Endothelial cell of umbilical vein (primary cell): ENCODE results near the gene TMEM203. TPM values are rescaled to one million over a fixed set of nuclear protein-coding genes. Genes with fewer than 3 reads are reported as not detected.

Source experiments
- BruUV-seq: library from RNA; stranded (reverse); fragments of 400-500 nt; replicated peaks from 2 replicates; lab custom pipeline; 2021; lab: Mats Ljungman, UMichigan
- CTCF ChIA-PET: fragments of 300-600, 350-600 bp; sonication (Branson Sonifier 250); formaldehyde crosslinking; loops from one replicate; lab custom pipeline; 2021; ENCODE audit warnings: antibody characterized with exemption, inconsistent platforms; lab: Charles Lee
- POLR2A ChIA-PET: fragments of 300-600, 350-600 bp; sonication (Branson Sonifier 250); formaldehyde crosslinking; loops from one replicate; lab custom pipeline; 2021; ENCODE audit warnings: antibody characterized with exemption, inconsistent platforms; lab: Charles Lee
- DNase-seq: peaks from one replicate; pipeline ENCODE4 v3.0.0-alpha.2; 2011; ENCODE audit warnings: low read depth, low spot score
- FAIRE-seq: peaks from 2 replicates; lab custom pipeline; 2011; peaks lifted over from hg19 to GRCh38; lab: Jason Lieb, UNC
- H2AFZ ChIP-seq: 2 replicates; pipeline ENCODE4 v1.6.0; 2012; ENCODE audit warnings: low read depth, low read length, control low read depth, inconsistent platforms
- H3K27ac ChIP-seq: 2 replicates; pipeline ENCODE4 v1.5.1; 2011; ENCODE audit warnings: low read depth, mild to moderate bottlenecking, control low read depth, low read length, moderate library complexity; ENCODE audit not compliant: insufficient read depth
- H3K27me3 ChIP-seq, 2 experiments: 2 replicates each; pipeline versions ENCODE4 v1.6.0 to v1.6.1; 2011; ENCODE audit warnings: low read length in 2 of 2, mixed read lengths in 1 of 2; ENCODE audit not compliant: control insufficient read depth in 2 of 2, insufficient read depth in 2 of 2
- H3K36me3 ChIP-seq, 2 experiments: 2 replicates in 1 of 2; 3 replicates in 1 of 2; pipeline ENCODE4 v1.5.1; 2011; ENCODE audit warnings: low read length in 2 of 2, mild to moderate bottlenecking in 1 of 2, moderate library complexity in 1 of 2; ENCODE audit not compliant: control insufficient read depth in 2 of 2, insufficient read depth in 2 of 2; ENCODE audit errors: extremely low read depth in 1 of 2
- H3K4me1 ChIP-seq: 3 replicates; pipeline ENCODE4 v1.5.1; 2011; ENCODE audit warnings: mild to moderate bottlenecking, low read length; ENCODE audit not compliant: control insufficient read depth, insufficient read depth; ENCODE audit errors: extremely low read depth
- H3K4me2 ChIP-seq: 2 replicates; pipeline ENCODE4 v1.6.1; 2011; ENCODE audit warnings: low read length, control low read depth, mixed read lengths; ENCODE audit not compliant: insufficient read depth
- H3K4me3 ChIP-seq, 3 experiments: fragments of 200-600 bp in 1 of 3; sonication (generic), shearing (Covaris generic) in 1 of 3; replicated peaks in 1 of 3; 2 replicates each; pipeline ENCODE4 v1.5.1; 2011 to 2016; ENCODE audit warnings: control low read depth in 3 of 3, low read length in 3 of 3, mild to moderate bottlenecking in 2 of 3, inconsistent platforms in 1 of 3, low read depth in 1 of 3, moderate library complexity in 1 of 3; ENCODE audit not compliant: insufficient read depth in 1 of 3
- H3K79me2 ChIP-seq: 2 replicates; pipeline ENCODE4 v1.6.0; 2012; ENCODE audit warnings: low read length, inconsistent platforms; ENCODE audit not compliant: control insufficient read depth, insufficient read depth
- H3K9ac ChIP-seq: replicated peaks from 2 replicates; pipeline ENCODE3; 2011; ENCODE audit warnings: low read length, control low read depth; ENCODE audit not compliant: insufficient read depth; ENCODE audit errors: extremely low read depth
- H3K9me1 ChIP-seq: replicated peaks from 3 replicates; pipeline ENCODE4 v1.6.0; 2011; ENCODE audit warnings: mild to moderate bottlenecking, low read length; ENCODE audit not compliant: control insufficient read depth, insufficient read depth; ENCODE audit errors: extremely low read depth
- H3K9me3 ChIP-seq: replicated peaks from 2 replicates; pipeline ENCODE4 v1.5.1; 2012; ENCODE audit warnings: low read length, inconsistent platforms; ENCODE audit not compliant: control insufficient read depth, insufficient read depth
- H4K20me1 ChIP-seq: replicated peaks from 2 replicates; pipeline ENCODE3; 2011; ENCODE audit warnings: mild to moderate bottlenecking, low read length; ENCODE audit not compliant: control insufficient read depth, insufficient read depth; ENCODE audit errors: extremely low read depth
- CTCF ChIP-seq, 2 donors: IDR thresholded peaks; 1 replicate in 1 of 2; 2 replicates in 1 of 2; pipeline ENCODE4 v1.5.1; 2011; ENCODE audit warnings: low read length in 2 of 2, mild to moderate bottlenecking in 2 of 2, moderate library complexity in 2 of 2, control low read depth in 1 of 2, inconsistent platforms in 1 of 2, low read depth in 1 of 2; ENCODE audit not compliant: insufficient read depth in 1 of 2; ENCODE audit errors: extremely low read depth in 1 of 2
- EZH2 ChIP-seq: IDR thresholded peaks from 2 replicates; pipeline ENCODE4 v1.6.1; 2012; ENCODE audit warnings: borderline replicate concordance, low read depth, mild to moderate bottlenecking, moderate library complexity, low read length, inconsistent platforms; ENCODE audit not compliant: severe bottlenecking
- FOS ChIP-seq: IDR thresholded peaks from 2 replicates; pipeline ENCODE4 v1.6.1; 2011; ENCODE audit warnings: mild to moderate bottlenecking, low read length, moderate library complexity, borderline replicate concordance; ENCODE audit not compliant: insufficient read depth
- GATA2 ChIP-seq: IDR thresholded peaks from 2 replicates; pipeline ENCODE4 v1.7.0; 2011; ENCODE audit warnings: low read depth, mild to moderate bottlenecking, moderate library complexity, mixed read lengths, low read length; ENCODE audit not compliant: insufficient read length, insufficient read depth
- JUN ChIP-seq: IDR thresholded peaks from 2 replicates; pipeline ENCODE4 v1.6.1; 2011; ENCODE audit warnings: borderline replicate concordance, low read depth; ENCODE audit not compliant: insufficient read length, insufficient read depth
- MAX ChIP-seq: IDR thresholded peaks from 2 replicates; pipeline ENCODE4 v1.6.1; 2011; ENCODE audit not compliant: insufficient read depth, insufficient read length
- MYC ChIP-seq: IDR thresholded peaks from one replicate; pipeline ENCODE4 v1.6.1; 2011; ENCODE audit warnings: mild to moderate bottlenecking, low read depth, low read length
- POLR2A ChIP-seq: IDR thresholded peaks from 2 replicates; pipeline ENCODE4 v1.6.1; 2012; ENCODE audit warnings: low read depth, mild to moderate bottlenecking, control low read depth, low read length
- POLR2AphosphoS5 ChIP-seq: IDR thresholded peaks from 2 replicates; pipeline ENCODE4 v1.6.1; 2012; ENCODE audit warnings: low read depth, mild to moderate bottlenecking, control low read depth, low read length, moderate library complexity; ENCODE audit not compliant: insufficient read depth
- dilution Hi-C: fragments of 300-500 bp; cut with MboI; formaldehyde crosslinking; loops from one replicate; pipeline ENCODE4 v1.15.0; 2019; ENCODE audit warnings: low sequenced_read_pairs; ENCODE audit not compliant: extremely low pct_ligation_motif_present
- intact Hi-C: fragments of 100-400 bp; cut with micrococcal nuclease; formaldehyde crosslinking; loops from one replicate; pipeline ENCODE4 v1.10.0; 2022
- polyA plus RNA-seq, 4 experiments: library from polyadenylated mRNA; depleted of rRNA in 3 of 4; stranded (reverse) in 3 of 4; unstranded in 1 of 4; fragments of >200 nt; gene quantifications; 2 replicates each; pipeline versions ENCODE4 v1.2.1 to v1.2.3, GENCODE V29; 2011 to 2012; ENCODE audit warnings: missing spikeins in 1 of 4
- total RNA-seq: library from RNA; stranded (reverse); gene quantifications from 2 replicates; pipeline ENCODE4 v1.2.3, GENCODE V29; 2021

Gene TMEM203
- total and polyA plus RNA-seq, 2 donors (not counting 3 experiments of a cell fraction or from before 2014, with no cell fraction given): 29.6 to 39.8 TPM

GRCh38 chr9:137251194-137251461, 45.7 kb upstream of the TMEM203 start, which contains the start of gene STPG3:
Gene STPG3, plus strand, starts transcription at chr9:137251286. Its CDS starts 1 bp downstream, at chr9:137251287.
- H3K4me3 ChIP-seq: no peak within 1 kb of the TSS
- CTCF ChIA-PET: no interaction called here
- H2AFZ ChIP-seq: no peak within 1 kb of the TSS
- POLR2A ChIA-PET: interaction anchor here (0.6 to 4.9 kb wide), 2 partner anchors 9 to 34 kb away, joined by 5 to 66 read pairs; partner anchors contain the start of gene TUBB4B
- H3K9me3 ChIP-seq: no peaks in the 10 kb centered on the region
- peaks cover 8% of the 10 kb centered on the region for H3K79me2 ChIP-seq
- H3K27me3 ChIP-seq: no peaks in the 10 kb centered on the region
- H3K4me1 ChIP-seq: peaks cover 8% of the 10 kb centered on the region
- intact Hi-C loops (no loop called here), dilution Hi-C loops (no loop called here)
- DNase-seq: no peak
- no peak for FAIRE-seq
- TF ChIP-seq POLR2AphosphoS5 (no peak), CTCF (IDR thresholded peaks at IDR 0.05; ENCODE audit: extremely low read depth in 1 of 2, insufficient read depth in 1 of 2, low read depth in 1 of 2, low read length in 2 of 2) (no peak), MAX (no peak), POLR2A (no peak), MYC (no peak), FOS (no peak), EZH2 (no peak), GATA2 (no peak), JUN (no peak)
- H3K36me3 ChIP-seq: no peaks in the 10 kb centered on the region
- no peaks in the 10 kb centered on the region for H4K20me1 ChIP-seq
- H3K4me2 ChIP-seq: no peak within 1 kb of the TSS
- H3K9ac ChIP-seq: no peak within 1 kb of the TSS
- H3K27ac ChIP-seq: no peak within 1 kb of the TSS
- H3K9me1 ChIP-seq: no peaks in the 10 kb centered on the region
- BruUV-seq: no TSS peak
